GM12878 (cell line): Measurements from ENCODE around the gene SNRPA1. TPM values are rescaled to one million over a fixed set of nuclear protein-coding genes. Genes with fewer than 3 reads are reported as not detected.

Source experiments
- BHLHE40 ChIP-seq, 2 experiments: fragments of 450-650 bp in 1 of 2; IDR thresholded peaks; 2 replicates each; pipeline ENCODE4 v1.6.1; 2011 to 2017; ENCODE audit warnings: low read depth in 2 of 2, borderline replicate concordance in 1 of 2, improper control_type of control experiment in 1 of 2, low read length in 1 of 2, mild to moderate bottlenecking in 1 of 2
- CREM ChIP-seq: IDR thresholded peaks from 2 replicates; pipeline ENCODE4 v1.6.1; 2014; ENCODE audit warnings: antibody characterized with exemption, low read depth
- EP300 ChIP-seq, 2 experiments: fragments of 150-350 bp in 1 of 2; IDR thresholded peaks; 2 replicates each; pipeline ENCODE4 v1.6.1; 2011 to 2012; ENCODE audit warnings: low read depth in 2 of 2, low read length in 2 of 2, borderline replicate concordance in 1 of 2, improper control_type of control experiment in 1 of 2, inconsistent platforms in 1 of 2; ENCODE audit not compliant: control insufficient read depth in 1 of 2
- ETV6 ChIP-seq, 2 experiments: fragments of 450-650 bp in 1 of 2; IDR thresholded peaks in 1 of 2; conservative IDR thresholded peaks in 1 of 2; 2 replicates each; pipeline ENCODE4 v1.6.1; 2014; ENCODE audit warnings: antibody characterized with exemption in 1 of 2, borderline replicate concordance in 1 of 2, low read depth in 1 of 2, mild to moderate bottlenecking in 1 of 2, moderate library complexity in 1 of 2
- GABPA ChIP-seq: IDR thresholded peaks from 2 replicates; pipeline ENCODE4 v1.6.1; 2014; ENCODE audit warnings: antibody characterized with exemption, low read depth, mild to moderate bottlenecking, inconsistent platforms
- HDGF ChIP-seq: fragments of 450-650 bp; IDR thresholded peaks from 2 replicates; pipeline ENCODE4 v1.6.1; 2016; ENCODE audit warnings: antibody characterized with exemption
- IRF4 ChIP-seq: IDR thresholded peaks from 2 replicates; pipeline ENCODE4 v1.6.1; 2011; ENCODE audit warnings: low read depth, low read length
- KLF5 ChIP-seq: fragments of 450-650 bp; IDR thresholded peaks from 2 replicates; pipeline ENCODE4 v1.6.1; 2014; ENCODE audit warnings: mild to moderate bottlenecking; ENCODE audit not compliant: partially characterized antibody
- MEF2A ChIP-seq: IDR thresholded peaks from 2 replicates; pipeline ENCODE4 v1.6.1; 2011; ENCODE audit warnings: low read depth, mild to moderate bottlenecking, low read length, moderate library complexity; ENCODE audit not compliant: insufficient read depth
- MXI1 ChIP-seq: fragments of 150-350 bp; IDR thresholded peaks from 2 replicates; pipeline ENCODE4 v1.6.1; 2011; ENCODE audit warnings: low read depth, mild to moderate bottlenecking, inconsistent platforms, low read length, improper control_type of control experiment
- NBN ChIP-seq: fragments of 450-650 bp; IDR thresholded peaks from 2 replicates; pipeline ENCODE4 v1.6.1; 2016
- NFYA ChIP-seq: IDR thresholded peaks from 2 replicates; pipeline ENCODE4 v1.6.1; 2011; ENCODE audit warnings: low read depth, mild to moderate bottlenecking, low read length, improper control_type of control experiment, borderline replicate concordance
- POU2F2 ChIP-seq: IDR thresholded peaks from 3 replicates; pipeline ENCODE4 v1.6.1; 2011; ENCODE audit warnings: low read depth, mild to moderate bottlenecking, low read length, borderline replicate concordance
- RBBP5 ChIP-seq: fragments of 200-600 bp; sonication (generic); conservative IDR thresholded peaks from 2 replicates; pipeline ENCODE4 v1.6.1; 2016
- RFX5 ChIP-seq: IDR thresholded peaks from 2 replicates; pipeline ENCODE4 v1.6.1; 2011; ENCODE audit warnings: low read depth, low read length, improper control_type of control experiment
- SRF ChIP-seq, 2 experiments: IDR thresholded peaks; 2 replicates each; pipeline ENCODE4 v1.6.1; 2011; ENCODE audit warnings: low read depth in 2 of 2, low read length in 2 of 2, mild to moderate bottlenecking in 1 of 2, moderate library complexity in 1 of 2
- TAF1 ChIP-seq: IDR thresholded peaks from 2 replicates; pipeline ENCODE4 v1.6.1; 2011; ENCODE audit warnings: mild to moderate bottlenecking, low read depth, low read length, borderline replicate concordance
- polyA plus RNA-seq, 11 experiments: library from polyadenylated mRNA; depleted of rRNA in 4 of 11; unstranded in 6 of 11; stranded (reverse) in 5 of 11; fragments of >200 nt; fragmentation: Nextera tagmentation in 4 of 11; fragmentation: Illumina TruSeq in 1 of 11; extraction: Ambion mirVana in 4 of 11; extraction: Trizol in 1 of 11; gene quantifications; 1 replicate in 1 of 11; 2 replicates in 10 of 11; pipeline versions ENCODE4 v1.2.1 to v1.2.3, GENCODE V29; 2011 to 2016; ENCODE audit warnings: inconsistent platforms in 2 of 11, missing spikeins in 2 of 11, low read depth in 1 of 11
- total RNA-seq, 4 experiments: library from RNA; depleted of rRNA in 3 of 4; stranded (reverse); fragments of >200 nt in 3 of 4; fragmentation: Illumina TruSeq in 1 of 4; extraction: Trizol in 1 of 4; gene quantifications; 2 replicates each; pipeline versions ENCODE4 v1.2.1 to v1.2.3, GENCODE V29; 2013 to 2021
- TF ChIP-seq, protein P1 (sequence below): fragments of 450-650 bp; conservative IDR thresholded peaks from 2 replicates; pipeline ENCODE4 v1.6.1; 2017; ENCODE audit warnings: mild to moderate bottlenecking, moderate library complexity
- TF ChIP-seq, protein P2 (sequence below): fragments of 450-650 bp; IDR thresholded peaks from 2 replicates; pipeline ENCODE4 v1.6.1; 2016; ENCODE audit warnings: mild to moderate bottlenecking
- TF ChIP-seq, protein P3 (sequence below): fragments of 450-650 bp; IDR thresholded peaks from 2 replicates; pipeline ENCODE4 v1.6.1; 2014; ENCODE audit warnings: mild to moderate bottlenecking

The SNRPA1 gene
- total and polyA plus RNA-seq, 10 of the 15 experiments (the other 5 are each of a cell fraction or from before 2014, with no cell fraction given), result 59.9 to 267 (median 161) TPM

DNA sequence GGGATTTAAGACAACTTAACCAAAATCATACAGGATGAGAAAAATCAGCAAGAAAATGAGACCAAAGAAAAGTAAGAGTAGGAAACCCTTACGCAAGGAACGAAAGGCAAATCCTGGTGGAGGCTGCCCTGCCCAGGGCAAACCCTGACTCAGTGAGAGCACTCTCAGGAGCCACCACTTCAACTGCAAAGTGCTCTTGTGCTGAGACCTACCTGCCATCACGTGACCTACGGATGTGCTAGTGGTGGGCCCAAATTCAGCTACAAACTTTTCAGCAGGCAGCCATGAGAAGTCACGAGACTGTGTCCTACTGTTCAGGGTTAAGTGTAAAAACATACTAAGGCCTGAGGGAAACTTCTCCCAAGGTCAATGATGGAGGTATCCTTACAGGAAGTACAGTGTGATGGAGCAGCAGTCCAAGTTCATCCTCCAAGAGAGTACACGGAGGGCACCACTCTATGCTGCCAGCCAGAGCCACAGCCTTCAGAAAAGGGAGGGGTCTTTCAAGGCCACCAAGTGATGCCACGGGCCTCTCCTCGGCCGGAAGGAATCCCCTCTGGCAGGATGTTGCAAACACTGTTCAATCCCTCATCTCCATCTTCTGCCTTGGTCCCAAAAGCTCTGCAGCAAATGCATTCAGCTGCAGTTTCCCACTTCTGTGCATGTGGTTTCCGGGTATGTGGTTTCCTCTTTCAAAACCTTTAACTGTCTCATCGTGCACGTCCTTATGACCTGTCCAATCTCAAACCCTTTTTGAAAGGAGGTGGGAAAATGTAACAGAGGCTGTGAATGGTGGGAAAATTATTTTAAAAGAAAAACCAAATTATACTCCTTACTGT lies 52.7 kb downstream of the SNRPA1 start (continued):
- TF ChIP-seq MEF2A (0 out of 2 replicates have a peak, but pooled peaks have one; percentile 47), BHLHE40 (IDR thresholded peaks at IDR 0.05; ENCODE audit: borderline replicate concordance in 1 of 2, low read depth in 2 of 2, low read length in 1 of 2) (peak; percentile 80 to 88), IRF4 (0 out of 2 replicates have a peak, but pooled peaks have one; percentile 38), RBBP5 (no peak), MXI1 (peak; percentile 56; the same call in 1 of the 2 replicates), RFX5 (no peak), EP300 (IDR thresholded peaks at IDR 0.05; ENCODE audit: borderline replicate concordance in 1 of 2, control insufficient read depth in 1 of 2, low read depth in 2 of 2, low read length in 2 of 2) (peak in 1 of 2 experiments; percentile 74; a peak in 2 of 4 replicates), ETV6 (conservative IDR thresholded peaks at IDR 0.05 in 1 of 2, IDR thresholded peaks at IDR 0.05 in 1 of 2; ENCODE audit: borderline replicate concordance in 1 of 2, low read depth in 1 of 2) (peak in 1 of 2 experiments; percentile 94; a peak in 2 of 4 replicates), NBN (0 out of 2 replicates have a peak, but pooled peaks have one; percentile 29), SRF (IDR thresholded peaks at IDR 0.05; ENCODE audit: low read depth in 2 of 2, low read length in 2 of 2) (0 out of 4 replicates have a peak, but pooled peaks of 1 of the 2 experiments have one; percentile 29), HDGF (0 out of 2 replicates have a peak, but pooled peaks have one; percentile 46), TAF1 (no peak), GABPA (peak; percentile 69; the same call in 1 of the 2 replicates), NFYA (peak; percentile 13; the same call in 1 of the 2 replicates), POU2F2 (peak; percentile 57; the same call in 1 of the 3 replicates), CREM (peak; percentile 47; the same call in 1 of the 2 replicates), KLF5 (no peak)
- TF ChIP-seq, protein P1, sequence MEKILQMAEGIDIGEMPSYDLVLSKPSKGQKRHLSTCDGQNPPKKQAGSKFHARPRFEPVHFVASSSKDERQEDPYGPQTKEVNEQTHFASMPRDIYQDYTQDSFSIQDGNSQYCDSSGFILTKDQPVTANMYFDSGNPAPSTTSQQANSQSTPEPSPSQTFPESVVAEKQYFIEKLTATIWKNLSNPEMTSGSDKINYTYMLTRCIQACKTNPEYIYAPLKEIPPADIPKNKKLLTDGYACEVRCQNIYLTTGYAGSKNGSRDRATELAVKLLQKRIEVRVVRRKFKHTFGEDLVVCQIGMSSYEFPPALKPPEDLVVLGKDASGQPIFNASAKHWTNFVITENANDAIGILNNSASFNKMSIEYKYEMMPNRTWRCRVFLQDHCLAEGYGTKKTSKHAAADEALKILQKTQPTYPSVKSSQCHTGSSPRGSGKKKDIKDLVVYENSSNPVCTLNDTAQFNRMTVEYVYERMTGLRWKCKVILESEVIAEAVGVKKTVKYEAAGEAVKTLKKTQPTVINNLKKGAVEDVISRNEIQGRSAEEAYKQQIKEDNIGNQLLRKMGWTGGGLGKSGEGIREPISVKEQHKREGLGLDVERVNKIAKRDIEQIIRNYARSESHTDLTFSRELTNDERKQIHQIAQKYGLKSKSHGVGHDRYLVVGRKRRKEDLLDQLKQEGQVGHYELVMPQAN, result no peak; the same call in 1 of the 2 replicates
- TF ChIP-seq, protein P2, sequence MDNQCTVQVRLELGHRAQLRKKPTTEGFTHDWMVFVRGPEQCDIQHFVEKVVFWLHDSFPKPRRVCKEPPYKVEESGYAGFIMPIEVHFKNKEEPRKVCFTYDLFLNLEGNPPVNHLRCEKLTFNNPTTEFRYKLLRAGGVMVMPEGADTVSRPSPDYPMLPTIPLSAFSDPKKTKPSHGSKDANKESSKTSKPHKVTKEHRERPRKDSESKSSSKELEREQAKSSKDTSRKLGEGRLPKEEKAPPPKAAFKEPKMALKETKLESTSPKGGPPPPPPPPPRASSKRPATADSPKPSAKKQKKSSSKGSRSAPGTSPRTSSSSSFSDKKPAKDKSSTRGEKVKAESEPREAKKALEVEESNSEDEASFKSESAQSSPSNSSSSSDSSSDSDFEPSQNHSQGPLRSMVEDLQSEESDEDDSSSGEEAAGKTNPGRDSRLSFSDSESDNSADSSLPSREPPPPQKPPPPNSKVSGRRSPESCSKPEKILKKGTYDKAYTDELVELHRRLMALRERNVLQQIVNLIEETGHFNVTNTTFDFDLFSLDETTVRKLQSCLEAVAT, result no peak
- TF ChIP-seq, protein P3, sequence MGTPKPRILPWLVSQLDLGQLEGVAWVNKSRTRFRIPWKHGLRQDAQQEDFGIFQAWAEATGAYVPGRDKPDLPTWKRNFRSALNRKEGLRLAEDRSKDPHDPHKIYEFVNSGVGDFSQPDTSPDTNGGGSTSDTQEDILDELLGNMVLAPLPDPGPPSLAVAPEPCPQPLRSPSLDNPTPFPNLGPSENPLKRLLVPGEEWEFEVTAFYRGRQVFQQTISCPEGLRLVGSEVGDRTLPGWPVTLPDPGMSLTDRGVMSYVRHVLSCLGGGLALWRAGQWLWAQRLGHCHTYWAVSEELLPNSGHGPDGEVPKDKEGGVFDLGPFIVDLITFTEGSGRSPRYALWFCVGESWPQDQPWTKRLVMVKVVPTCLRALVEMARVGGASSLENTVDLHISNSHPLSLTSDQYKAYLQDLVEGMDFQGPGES, result no peak
